DOHH2 (cell line): ENCODE results near the gene GPC1.

Experiments used
- H3F3A ChIP-seq: fragments of 200-600 bp; sonication (generic), shearing (Covaris generic); 2 replicates; pipeline ENCODE4 v1.6.0; 2016; ENCODE audit warnings: antibody characterized with exemption, mild to moderate bottlenecking; ENCODE audit not compliant: control insufficient read depth, insufficient read depth
- H3K27ac ChIP-seq: fragments of 200-600 bp; sonication (generic); 2 replicates; pipeline ENCODE4 v1.5.1; 2014; ENCODE audit warnings: low read depth, mild to moderate bottlenecking, low read length, moderate library complexity
- H3K27me3 ChIP-seq: fragments of 200-600 bp; sonication (generic); 2 replicates; pipeline ENCODE4 v1.6.1; 2014; ENCODE audit warnings: mild to moderate bottlenecking, low read length, mixed read lengths; ENCODE audit not compliant: control insufficient read depth
- H3K36me3 ChIP-seq: fragments of 200-600 bp; sonication (generic); 2 replicates; pipeline ENCODE4 v1.6.1; 2014; ENCODE audit warnings: mild to moderate bottlenecking, low read length, moderate library complexity, mixed read lengths; ENCODE audit not compliant: control insufficient read depth
- H3K4me1 ChIP-seq: fragments of 200-600 bp; sonication (generic); 2 replicates; pipeline ENCODE4 v1.6.1; 2014; ENCODE audit warnings: mild to moderate bottlenecking, low read length, mixed read lengths; ENCODE audit not compliant: control insufficient read depth
- H3K4me2 ChIP-seq: fragments of 200-600 bp; sonication (generic); 2 replicates; pipeline ENCODE4 v1.6.0; 2014; ENCODE audit warnings: mild to moderate bottlenecking, low read length, moderate library complexity
- H3K4me3 ChIP-seq: fragments of 200-600 bp; sonication (generic); 2 replicates; pipeline ENCODE4 v1.5.1; 2014; ENCODE audit warnings: mild to moderate bottlenecking, low read length, mixed read lengths
- H3K79me2 ChIP-seq: fragments of 200-600 bp; sonication (generic); 2 replicates; pipeline ENCODE4 v1.6.1; 2014; ENCODE audit warnings: mild to moderate bottlenecking, low read length, mixed read lengths; ENCODE audit not compliant: control insufficient read depth
- H3K9me2 ChIP-seq: fragments of 200-600 bp; sonication (generic); replicated peaks from 2 replicates; pipeline ENCODE4 v1.6.1; 2014; ENCODE audit warnings: mild to moderate bottlenecking, low read length, mixed read lengths; ENCODE audit not compliant: control insufficient read depth
- H3K9me3 ChIP-seq: fragments of 200-600 bp; sonication (generic); 2 replicates; pipeline ENCODE4 v1.6.1; 2014; ENCODE audit warnings: antibody characterized with exemption, low read length, mixed read lengths; ENCODE audit not compliant: control insufficient read depth, insufficient read depth
- H4K20me1 ChIP-seq: fragments of 200-600 bp; sonication (generic); 2 replicates; pipeline ENCODE4 v1.6.0; 2014; ENCODE audit warnings: low read depth, mild to moderate bottlenecking, antibody characterized with exemption, low read length, moderate library complexity; ENCODE audit not compliant: control insufficient read depth, insufficient read depth
- EZH2phosphoT487 ChIP-seq: fragments of 200-600 bp; sonication (generic); IDR thresholded peaks from 2 replicates; pipeline ENCODE4 v1.6.1; 2017; ENCODE audit warnings: borderline replicate concordance, mild to moderate bottlenecking, antibody characterized with exemption, low read length, moderate library complexity, mixed read lengths
- TF ChIP-seq, protein P1 (sequence below): fragments of 200-600 bp; sonication (generic); IDR thresholded peaks from one replicate; pipeline ENCODE4 v1.5.1; 2014; ENCODE audit warnings: antibody characterized with exemption, mild to moderate bottlenecking, low read depth, low read length; ENCODE audit not compliant: poor library complexity, severe bottlenecking

Gene GPC1

DNA sequence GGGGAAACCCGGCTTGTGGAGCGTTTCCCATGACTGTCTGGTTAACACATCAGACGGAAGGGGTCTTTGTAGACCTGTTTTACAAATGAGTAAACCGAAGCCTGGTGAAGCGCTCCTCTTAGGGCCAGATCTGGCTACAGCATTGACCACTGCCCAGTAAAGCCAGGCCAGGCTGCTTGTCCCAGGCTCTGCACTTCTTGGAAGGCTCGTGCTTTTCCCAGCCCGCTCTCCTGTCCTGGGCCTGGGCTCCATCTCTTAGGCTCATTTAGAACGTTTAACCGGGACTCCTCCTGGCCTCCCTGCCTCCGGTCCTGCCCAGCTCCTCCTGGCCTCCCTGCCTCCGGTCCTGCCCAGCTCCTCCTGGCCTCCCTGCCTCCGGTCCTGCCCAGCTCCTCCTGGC is 4.8 kb downstream of the GPC1 start:
- Histone ChIP-seq H3K27me3 (peaks cover 22% of the 10 kb centered on the region), H4K20me1 (no peaks in the 10 kb centered on the region), H3K9me3 (no peaks in the 10 kb centered on the region), H3K36me3 (no peaks in the 10 kb centered on the region), H3K27ac (no peak overlapping the region), H3K79me2 (no peaks in the 10 kb centered on the region), H3K4me2 (no peak overlapping the region), H3K4me1 (no peaks in the 10 kb centered on the region), H3K9me2 (no peaks in the 10 kb centered on the region), H3F3A (no peaks in the 10 kb centered on the region), H3K4me3 (no peak overlapping the region)
- TF ChIP-seq EZH2phosphoT487, result no peak
- TF ChIP-seq, protein P1, sequence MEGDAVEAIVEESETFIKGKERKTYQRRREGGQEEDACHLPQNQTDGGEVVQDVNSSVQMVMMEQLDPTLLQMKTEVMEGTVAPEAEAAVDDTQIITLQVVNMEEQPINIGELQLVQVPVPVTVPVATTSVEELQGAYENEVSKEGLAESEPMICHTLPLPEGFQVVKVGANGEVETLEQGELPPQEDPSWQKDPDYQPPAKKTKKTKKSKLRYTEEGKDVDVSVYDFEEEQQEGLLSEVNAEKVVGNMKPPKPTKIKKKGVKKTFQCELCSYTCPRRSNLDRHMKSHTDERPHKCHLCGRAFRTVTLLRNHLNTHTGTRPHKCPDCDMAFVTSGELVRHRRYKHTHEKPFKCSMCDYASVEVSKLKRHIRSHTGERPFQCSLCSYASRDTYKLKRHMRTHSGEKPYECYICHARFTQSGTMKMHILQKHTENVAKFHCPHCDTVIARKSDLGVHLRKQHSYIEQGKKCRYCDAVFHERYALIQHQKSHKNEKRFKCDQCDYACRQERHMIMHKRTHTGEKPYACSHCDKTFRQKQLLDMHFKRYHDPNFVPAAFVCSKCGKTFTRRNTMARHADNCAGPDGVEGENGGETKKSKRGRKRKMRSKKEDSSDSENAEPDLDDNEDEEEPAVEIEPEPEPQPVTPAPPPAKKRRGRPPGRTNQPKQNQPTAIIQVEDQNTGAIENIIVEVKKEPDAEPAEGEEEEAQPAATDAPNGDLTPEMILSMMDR, result no peak

DNA sequence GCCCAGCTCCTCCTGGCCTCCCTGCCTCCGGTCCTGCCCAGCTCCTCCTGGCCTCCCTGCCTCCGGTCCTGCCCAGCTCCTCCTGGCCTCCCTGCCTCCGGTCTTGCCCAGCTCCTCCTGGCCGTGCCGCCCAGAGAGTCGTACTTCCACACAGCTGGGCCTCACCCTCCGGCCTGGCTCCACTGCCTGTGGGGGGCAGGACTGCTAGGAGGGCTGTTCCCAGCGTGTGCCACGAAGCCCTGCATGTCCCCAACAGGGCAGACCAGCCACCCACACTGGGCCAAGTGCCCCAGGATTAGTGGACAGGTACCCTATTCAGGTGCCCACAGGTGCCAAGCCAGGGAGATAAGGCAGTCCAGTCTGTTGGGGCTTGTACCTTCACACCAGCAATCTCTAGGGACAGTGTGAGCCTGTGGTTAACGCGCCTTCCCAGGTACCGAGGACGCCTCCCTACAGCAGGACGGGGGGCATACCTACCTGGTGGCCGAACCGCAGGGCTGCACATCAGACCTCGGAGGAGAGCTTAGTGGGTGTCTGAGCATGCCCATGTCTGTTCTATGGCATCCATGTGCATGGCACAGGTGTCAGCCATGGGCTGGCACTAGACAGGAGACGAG is 5.3 kb downstream of the GPC1 start:
- H3K4me2 ChIP-seq, result no peak overlapping the region
- peaks cover 21% of the 10 kb centered on the region for H3K27me3 ChIP-seq
- no peaks in the 10 kb centered on the region for H3K79me2 ChIP-seq
- no peaks in the 10 kb centered on the region for H3F3A ChIP-seq
- H3K9me3 ChIP-seq, result no peaks in the 10 kb centered on the region
- no peak overlapping the region for H3K4me3 ChIP-seq
- no peaks in the 10 kb centered on the region for H3K36me3 ChIP-seq
- TF ChIP-seq EZH2phosphoT487, result no peak
- TF ChIP-seq, protein P1, result no peak
- no peaks in the 10 kb centered on the region for H4K20me1 ChIP-seq
- H3K27ac ChIP-seq, result no peak overlapping the region
- H3K9me2 ChIP-seq, result no peaks in the 10 kb centered on the region
- H3K4me1 ChIP-seq, result no peaks in the 10 kb centered on the region

DNA sequence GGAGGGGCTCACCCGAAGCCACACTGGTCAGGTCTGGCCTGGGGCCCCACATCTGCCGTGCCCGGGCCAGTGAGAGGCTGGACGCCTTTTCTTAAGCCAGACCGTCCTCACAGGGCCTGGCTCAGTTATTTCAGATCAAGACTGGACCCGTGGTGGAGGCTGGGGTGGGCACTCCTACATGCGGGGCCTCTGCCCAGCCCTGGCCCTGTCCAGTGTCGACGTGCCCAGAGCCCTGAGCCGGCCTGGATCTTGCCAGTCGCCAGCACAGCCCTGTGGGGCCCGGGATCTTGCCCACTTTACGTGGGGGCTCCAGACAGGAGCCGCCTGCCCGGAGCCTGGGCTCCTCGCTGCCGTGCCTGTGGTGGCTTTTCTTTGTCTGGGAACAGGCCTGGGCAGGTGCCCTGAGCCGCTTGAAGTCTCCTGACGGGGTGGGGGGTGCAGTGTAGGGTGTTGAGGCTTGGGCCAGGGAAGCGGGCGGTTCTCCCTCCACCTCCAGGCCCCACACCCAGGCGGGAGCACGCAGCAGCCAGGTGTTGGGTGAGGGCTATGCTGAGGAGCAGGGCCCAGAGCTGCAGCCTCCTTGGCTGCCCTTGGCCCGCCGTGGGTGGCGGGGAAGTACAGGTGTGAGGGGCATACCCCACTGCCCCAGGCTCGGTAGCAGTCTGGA is 6.0 kb downstream of the GPC1 start:
- no peaks in the 10 kb centered on the region for H3K36me3 ChIP-seq
- no peaks in the 10 kb centered on the region for H3F3A ChIP-seq
- H3K4me2 ChIP-seq, result no peak overlapping the region
- H3K27me3 ChIP-seq, result peaks cover 17% of the 10 kb centered on the region; the same call in 1 of the 2 replicates
- no peak for TF ChIP-seq EZH2phosphoT487
- TF ChIP-seq, protein P1, result no peak
- H3K4me3 ChIP-seq, result no peak overlapping the region
- H3K9me2 ChIP-seq, result no peaks in the 10 kb centered on the region
- H3K9me3 ChIP-seq, result no peaks in the 10 kb centered on the region
- no peaks in the 10 kb centered on the region for H3K79me2 ChIP-seq
- no peaks in the 10 kb centered on the region for H3K4me1 ChIP-seq
- H4K20me1 ChIP-seq, result no peaks in the 10 kb centered on the region
- no peak overlapping the region for H3K27ac ChIP-seq
